GM13976 (cell line): ENCODE results near the gene RPA1.
"Not testable (repeated sequence)": the region's sequence is repeated elsewhere in the genome, so short reads cannot be mapped to it uniquely, and the experiment has no call there.

ENCODE experiments used
- DNase-seq: peaks from one replicate; pipeline ENCODE4 v3.0.0; 2012; ENCODE audit warnings: low spot score
- in situ Hi-C: fragments of 300-500 bp; cut with MboI; formaldehyde crosslinking; loops from one replicate; pipeline ENCODE4 v1.12.0; 2022; ENCODE audit warnings: low sequenced_read_pairs, mixed read lengths, inconsistent platforms; ENCODE audit not compliant: unreplicated experiment
- TF ChIP-seq, protein P1 (sequence below): IDR thresholded peaks from 2 replicates; pipeline ENCODE4 v1.5.1; 2012; ENCODE audit warnings: borderline replicate concordance, mild to moderate bottlenecking; ENCODE audit not compliant: insufficient read depth; ENCODE audit errors: extremely low read depth, missing control alignments, control extremely low read depth

The RPA1 gene

DNA sequence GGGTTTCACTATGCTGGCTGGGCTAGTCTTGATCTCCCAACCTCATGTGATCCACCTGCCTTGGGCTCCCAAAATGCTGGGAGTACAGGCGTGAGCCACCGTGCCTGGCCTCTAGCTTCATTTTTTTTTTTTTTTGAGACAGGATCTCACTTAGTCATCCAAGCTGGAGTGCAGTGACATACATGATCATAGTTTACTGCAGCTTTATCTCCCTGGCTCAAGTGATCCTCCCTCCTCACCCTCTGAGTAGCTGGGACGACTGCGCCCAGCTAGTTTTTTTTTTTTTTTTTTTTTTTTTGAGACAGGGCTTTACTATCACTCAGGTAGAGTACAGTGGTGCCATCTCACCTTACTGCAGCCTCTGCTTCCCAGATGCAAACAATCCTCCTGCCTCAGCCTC lies 9.7 kb downstream of the RPA1 start:
- TF ChIP-seq, protein P1, sequence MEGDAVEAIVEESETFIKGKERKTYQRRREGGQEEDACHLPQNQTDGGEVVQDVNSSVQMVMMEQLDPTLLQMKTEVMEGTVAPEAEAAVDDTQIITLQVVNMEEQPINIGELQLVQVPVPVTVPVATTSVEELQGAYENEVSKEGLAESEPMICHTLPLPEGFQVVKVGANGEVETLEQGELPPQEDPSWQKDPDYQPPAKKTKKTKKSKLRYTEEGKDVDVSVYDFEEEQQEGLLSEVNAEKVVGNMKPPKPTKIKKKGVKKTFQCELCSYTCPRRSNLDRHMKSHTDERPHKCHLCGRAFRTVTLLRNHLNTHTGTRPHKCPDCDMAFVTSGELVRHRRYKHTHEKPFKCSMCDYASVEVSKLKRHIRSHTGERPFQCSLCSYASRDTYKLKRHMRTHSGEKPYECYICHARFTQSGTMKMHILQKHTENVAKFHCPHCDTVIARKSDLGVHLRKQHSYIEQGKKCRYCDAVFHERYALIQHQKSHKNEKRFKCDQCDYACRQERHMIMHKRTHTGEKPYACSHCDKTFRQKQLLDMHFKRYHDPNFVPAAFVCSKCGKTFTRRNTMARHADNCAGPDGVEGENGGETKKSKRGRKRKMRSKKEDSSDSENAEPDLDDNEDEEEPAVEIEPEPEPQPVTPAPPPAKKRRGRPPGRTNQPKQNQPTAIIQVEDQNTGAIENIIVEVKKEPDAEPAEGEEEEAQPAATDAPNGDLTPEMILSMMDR: no peak
- no peak for DNase-seq
- in situ Hi-C loops: no loop called here

DNA sequence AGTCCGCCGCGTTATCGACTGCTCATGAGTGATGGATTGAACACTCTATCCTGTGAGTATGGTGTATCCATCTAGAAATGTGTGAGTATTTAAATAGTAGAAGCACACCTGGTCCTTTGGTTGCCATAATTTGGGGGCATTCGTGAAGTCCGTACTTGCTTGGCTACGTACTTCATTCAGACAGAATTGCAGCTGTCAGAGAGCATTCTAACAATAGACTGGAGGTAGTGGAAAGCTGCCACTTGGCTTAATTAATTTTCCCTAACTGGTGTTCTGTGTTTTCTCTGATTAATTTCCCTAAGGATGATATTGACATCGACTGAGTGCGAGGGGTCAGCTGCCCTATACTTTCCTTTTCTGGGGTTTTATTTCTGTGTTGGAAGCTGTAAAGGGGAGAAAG lies 14.1 kb downstream of the RPA1 start:
- in situ Hi-C loops: no loop called here
- TF ChIP-seq, protein P1: no peak

DNA sequence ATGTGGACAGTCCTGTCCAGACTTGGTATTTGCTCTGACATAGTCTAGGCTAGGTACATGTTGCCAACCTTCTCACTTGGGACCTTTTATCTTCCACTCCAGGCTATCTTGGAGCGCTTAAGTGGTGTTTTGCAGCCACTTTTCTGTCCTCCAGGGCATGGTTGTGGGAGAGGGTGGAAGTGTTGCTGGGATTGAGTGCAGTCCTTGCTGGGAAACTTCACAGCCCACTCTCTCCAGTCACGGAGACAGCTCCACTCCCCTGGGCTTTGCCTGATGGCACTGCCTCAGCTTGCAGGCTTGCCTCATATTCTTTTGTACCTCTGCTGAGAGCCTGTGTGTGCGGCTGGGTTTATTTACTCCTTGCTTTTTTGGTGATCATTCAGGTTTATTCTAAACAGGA lies 17.4 kb downstream of the RPA1 start:
- in situ Hi-C loops: no loop called here
- TF ChIP-seq, protein P1: no peak
- DNase-seq: no peak

More for the DNA sequence above, 14.1 kb downstream of the RPA1 start:
- no peak for DNase-seq

DNA sequence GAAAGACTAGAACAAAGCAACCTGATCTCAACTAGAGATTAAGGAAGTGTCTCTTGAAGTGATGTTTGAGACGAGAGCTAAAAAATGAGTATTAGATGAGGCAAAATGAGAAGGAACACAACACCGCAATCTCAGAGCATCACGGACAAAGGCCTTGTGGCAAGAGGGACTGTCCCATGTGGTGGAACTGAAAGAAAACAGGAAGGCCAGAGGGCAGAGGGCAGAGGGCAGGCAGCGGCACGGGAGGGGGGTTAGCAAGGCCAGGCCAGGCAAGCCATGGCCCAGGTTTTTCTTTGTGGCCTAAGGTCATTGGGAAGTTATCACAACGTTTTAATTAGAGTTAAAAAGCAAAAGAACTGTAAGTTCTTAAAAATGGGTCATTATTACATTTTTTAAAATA lies 22.5 kb downstream of the RPA1 start:
- DNase-seq: peak; percentile 27
- in situ Hi-C loops: no loop called here
- TF ChIP-seq, protein P1: no peak

DNA sequence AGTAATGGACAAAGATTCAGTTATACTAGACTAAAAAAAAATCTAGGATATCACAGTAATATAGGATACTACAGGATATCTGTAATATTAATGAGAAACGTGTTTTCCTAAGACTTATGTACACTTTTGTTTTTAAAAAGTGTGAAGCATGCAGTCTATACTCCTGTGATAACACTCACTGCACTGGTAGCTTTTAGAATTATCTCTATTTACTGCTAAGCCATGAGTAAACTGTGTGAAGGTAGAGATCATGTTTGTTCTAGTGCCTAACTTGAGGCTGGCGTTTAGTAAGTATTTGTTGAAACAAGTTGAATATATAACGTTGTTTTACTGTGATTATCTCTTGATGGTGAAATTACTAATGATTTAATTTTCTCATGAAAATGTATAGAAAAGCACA lies 23.9 kb downstream of the RPA1 start:
- in situ Hi-C loops: no loop called here

DNA sequence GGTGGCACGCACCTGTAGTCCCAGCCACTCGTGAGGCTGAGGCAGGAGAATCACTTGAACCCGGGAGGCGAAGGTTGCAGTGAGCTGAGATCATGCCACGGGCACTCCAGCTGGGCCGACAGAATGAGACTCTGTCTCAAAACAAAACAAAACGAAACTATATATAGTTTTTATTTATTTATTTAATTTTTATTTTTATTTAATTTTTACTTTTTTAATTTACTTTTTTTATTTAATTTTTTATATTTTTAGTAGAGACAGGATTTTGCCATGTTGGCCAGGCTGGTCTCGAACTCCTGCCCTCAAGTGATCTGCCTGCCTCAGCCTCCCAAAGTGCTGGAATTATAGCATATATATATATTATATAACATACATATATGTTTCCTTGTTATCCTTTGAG lies 26.7 kb downstream of the RPA1 start:
- DNase-seq, in situ Hi-C loops: not testable (repeated sequence)

More for the DNA sequence above, 23.9 kb downstream of the RPA1 start:
- TF ChIP-seq, protein P1: no peak
- DNase-seq: no peak

DNA sequence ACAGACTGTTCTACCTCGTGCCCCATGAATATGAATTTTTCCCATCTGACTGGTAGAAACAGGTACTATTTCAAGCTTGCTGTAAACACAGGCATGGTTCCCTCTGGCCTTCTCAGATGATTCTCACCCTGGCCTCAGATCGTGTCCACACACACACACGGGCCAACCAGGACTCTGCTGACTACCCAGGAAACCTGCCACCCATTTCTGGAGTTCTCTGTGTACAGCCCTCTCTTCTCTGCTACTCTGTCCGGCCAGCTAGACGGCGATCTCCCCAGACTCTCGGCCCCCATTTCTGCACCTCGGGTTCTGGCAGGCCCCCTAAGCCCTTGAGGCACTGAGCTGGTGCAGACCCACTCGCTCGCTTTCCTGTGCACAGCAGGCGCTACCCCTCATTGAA lies 31.2 kb downstream of the RPA1 start:
- in situ Hi-C loops: no loop called here
- DNase-seq: no peak
- TF ChIP-seq, protein P1: no peak
